ENCODE measurements around the gene ATP1A3. TPM values are rescaled to one million over a fixed set of nuclear protein-coding genes. Genes with fewer than 3 reads are reported as not detected.

ATP1A3 gene
- total and polyA plus RNA-seq, 12 donors = 38.0 to 419 (median 334) TPM

DNA sequence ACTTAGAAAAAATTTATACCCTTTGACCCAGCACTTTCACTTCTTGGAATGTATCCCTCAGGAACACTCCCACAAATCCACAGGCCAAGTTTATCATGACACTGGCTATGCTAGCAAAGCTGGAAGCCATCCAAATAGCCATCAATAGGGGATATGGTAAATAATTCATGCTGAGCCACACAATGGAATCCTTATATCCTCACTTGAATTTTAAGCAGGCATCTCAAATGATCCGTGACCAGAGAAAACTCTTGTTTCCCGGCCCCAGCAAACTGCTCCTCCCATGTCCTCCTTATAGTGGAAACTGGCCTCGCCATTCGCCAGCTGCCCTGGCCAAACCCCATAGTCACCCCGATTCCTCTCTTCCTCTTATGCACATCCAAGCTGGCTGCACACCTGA lies 38.4 kb upstream of the ATP1A3 start:
- no peak for ATAC-seq
- intact Hi-C loops (cut with DNase I) = loop anchor here in 2 of 10 donors (5.0 kb wide), 1 partner anchor 35 kb away; no protein-coding TSS in a partner anchor

GRCh38 chr19:42030645-42031440 lies 36.8 kb upstream of the ATP1A3 start:
- H3K9me3 ChIP-seq = no peaks in the 10 kb centered on the region
- H3K27ac ChIP-seq = no peak overlapping the region
- H3K4me1 ChIP-seq = peaks cover 0 to 5% (median 0%) of the 10 kb centered on the region in 9 donors
- WGBS, 2 donors = 86 to 88% methylated on average over 7 of the region's 7 CpGs
- DNase-seq (no peak), ATAC-seq (no peak)
- no peaks in the 10 kb centered on the region for H3K27me3 ChIP-seq
- intact Hi-C loops (cut with DNase I) = loop anchor here in 2 of 10 donors (5.0 kb wide), 1 partner anchor 34 kb away; no protein-coding TSS in a partner anchor
- no peak overlapping the region for H3K4me3 ChIP-seq
- no peaks in the 10 kb centered on the region for H3K36me3 ChIP-seq
- TF ChIP-seq, protein P1, sequence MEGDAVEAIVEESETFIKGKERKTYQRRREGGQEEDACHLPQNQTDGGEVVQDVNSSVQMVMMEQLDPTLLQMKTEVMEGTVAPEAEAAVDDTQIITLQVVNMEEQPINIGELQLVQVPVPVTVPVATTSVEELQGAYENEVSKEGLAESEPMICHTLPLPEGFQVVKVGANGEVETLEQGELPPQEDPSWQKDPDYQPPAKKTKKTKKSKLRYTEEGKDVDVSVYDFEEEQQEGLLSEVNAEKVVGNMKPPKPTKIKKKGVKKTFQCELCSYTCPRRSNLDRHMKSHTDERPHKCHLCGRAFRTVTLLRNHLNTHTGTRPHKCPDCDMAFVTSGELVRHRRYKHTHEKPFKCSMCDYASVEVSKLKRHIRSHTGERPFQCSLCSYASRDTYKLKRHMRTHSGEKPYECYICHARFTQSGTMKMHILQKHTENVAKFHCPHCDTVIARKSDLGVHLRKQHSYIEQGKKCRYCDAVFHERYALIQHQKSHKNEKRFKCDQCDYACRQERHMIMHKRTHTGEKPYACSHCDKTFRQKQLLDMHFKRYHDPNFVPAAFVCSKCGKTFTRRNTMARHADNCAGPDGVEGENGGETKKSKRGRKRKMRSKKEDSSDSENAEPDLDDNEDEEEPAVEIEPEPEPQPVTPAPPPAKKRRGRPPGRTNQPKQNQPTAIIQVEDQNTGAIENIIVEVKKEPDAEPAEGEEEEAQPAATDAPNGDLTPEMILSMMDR (IDR thresholded peaks at IDR 0.05) = no peak

More for the DNA sequence above, 38.4 kb upstream of the ATP1A3 start:
- Histone ChIP-seq H3K27ac (no peak overlapping the region), H3K36me3 (no peaks in the 10 kb centered on the region), H3K4me1 (peaks cover 0 to 11% (median 4%) of the 10 kb centered on the region in 9 donors), H3K4me3 (no peak overlapping the region), H3K9me3 (no peaks in the 10 kb centered on the region), H3K27me3 (no peaks in the 10 kb centered on the region)
- WGBS, 2 donors = 60 to 69% methylated on average over 5 of the region's 5 CpGs
- TF ChIP-seq, protein P1 (IDR thresholded peaks at IDR 0.05) = no peak
- no peak for DNase-seq

DNA sequence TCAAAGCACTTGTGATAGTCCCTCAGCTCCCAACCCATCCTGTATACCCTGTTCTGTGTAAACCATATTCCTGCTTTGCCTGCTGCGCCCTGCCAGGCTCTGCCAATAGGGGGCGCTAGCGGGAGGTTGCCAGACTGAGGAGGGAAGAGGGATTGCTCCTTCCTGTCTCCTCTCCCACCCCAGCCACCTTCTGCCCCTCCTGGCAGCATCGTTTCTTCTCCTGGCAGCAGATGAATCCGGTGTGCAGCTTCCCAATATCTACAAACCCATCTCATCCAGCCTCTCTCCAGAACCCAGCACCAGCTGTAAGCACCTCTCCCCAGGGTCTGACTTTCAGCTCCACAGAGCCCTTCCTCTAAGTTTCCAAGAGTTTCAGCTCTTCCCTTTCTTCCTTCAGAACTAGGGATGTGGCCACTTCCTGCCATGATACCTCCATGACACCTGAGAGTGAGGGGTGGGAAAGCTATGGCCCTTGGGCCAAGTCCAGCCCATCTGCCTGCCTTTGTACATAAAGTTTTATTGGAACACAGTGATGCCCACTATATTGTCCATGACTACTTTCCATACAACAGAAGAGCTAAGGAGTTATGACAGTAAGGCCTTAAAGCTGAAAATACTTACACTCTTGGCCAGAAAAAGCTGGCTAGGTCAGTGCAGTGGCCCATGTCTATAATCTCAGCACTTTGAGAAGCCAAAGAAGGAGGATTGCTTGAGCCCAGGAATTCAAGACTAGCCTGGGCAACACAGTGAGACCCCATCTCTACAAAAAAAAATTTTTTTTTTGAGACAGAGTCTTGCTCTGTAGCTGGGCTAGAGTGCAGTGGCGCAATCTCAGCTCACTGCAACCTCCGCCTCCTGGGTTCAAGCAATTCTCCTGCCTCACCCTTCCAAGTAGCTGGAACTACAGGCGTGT lies 34.5 kb upstream of the ATP1A3 start:
- peaks cover 0 to 22% (median 9%) of the 10 kb centered on the region in 9 donors for H3K4me1 ChIP-seq
- H3K27me3 ChIP-seq = no peaks in the 10 kb centered on the region
- intact Hi-C loops (cut with DNase I) = no loop called here
- H3K4me3 ChIP-seq = no peak overlapping the region
- DNase-seq (no peak), ATAC-seq (no peak)
- TF ChIP-seq, protein P1 (IDR thresholded peaks at IDR 0.05) = peak in 7 of 9 donors; percentile 20 to 42 (median 38)
- no peak overlapping the region for H3K27ac ChIP-seq
- WGBS, 2 donors = 57 to 62% methylated on average over 8 of the region's 8 CpGs
- H3K9me3 ChIP-seq = no peaks in the 10 kb centered on the region
- no peaks in the 10 kb centered on the region for H3K36me3 ChIP-seq

DNA sequence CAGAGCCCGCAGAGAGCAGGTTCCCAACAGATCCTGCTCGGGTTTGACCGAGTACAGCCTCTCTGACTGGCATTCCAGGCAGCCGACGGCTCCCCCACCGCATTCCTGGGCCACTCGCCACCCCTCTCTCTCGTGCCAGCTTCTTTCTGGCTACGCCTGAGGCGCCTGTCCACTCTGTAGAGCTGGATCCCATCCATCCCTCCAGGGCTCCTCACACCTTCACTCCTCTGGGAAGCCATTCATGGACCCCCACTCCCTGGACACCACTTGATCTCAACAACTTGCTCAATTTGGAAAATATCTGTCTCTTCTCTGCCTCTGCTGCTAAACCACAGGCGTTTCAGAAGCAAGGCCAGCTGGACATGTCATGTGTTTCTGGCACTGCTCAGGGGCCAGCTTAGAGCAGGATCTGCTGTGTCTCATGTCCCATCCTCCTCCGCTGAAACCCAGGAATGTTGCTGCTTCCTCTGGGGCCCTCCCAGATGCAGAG lies 30.6 kb upstream of the ATP1A3 start:
- Histone ChIP-seq H3K4me1 (peaks cover 0 to 35% (median 15%) of the 10 kb centered on the region in 9 donors), H3K27me3 (no peaks in the 10 kb centered on the region), H3K9me3 (no peaks in the 10 kb centered on the region), H3K27ac (peak overlapping the region in 8 of 10 donors; percentile 20 to 81 (median 60)), H3K4me3 (no peak overlapping the region), H3K36me3 (no peaks in the 10 kb centered on the region)
- DNase-seq (peak; percentile 75 to 76), ATAC-seq (peak; percentile 86 to 96 (median 91))
- TF ChIP-seq, protein P1 (IDR thresholded peaks at IDR 0.05) = no peak
- WGBS, 2 donors = 28 to 33% methylated on average over 12 of the region's 12 CpGs
- intact Hi-C loops (cut with DNase I) = no loop called here

Measured in heart right ventricle (tissue), 16 donors.